Endothelial cell of umbilical vein (primary cell): ENCODE data around the gene NME7. TPM values are rescaled to one million over a fixed set of nuclear protein-coding genes. Genes with fewer than 3 reads are reported as not detected.

Source experiments
- BruUV-seq: library from RNA; stranded (reverse); fragments of 400-500 nt; replicated peaks from 2 replicates; lab custom pipeline; 2021; lab: Mats Ljungman, UMichigan
- CTCF ChIA-PET: fragments of 300-600, 350-600 bp; sonication (Branson Sonifier 250); formaldehyde crosslinking; loops from one replicate; lab custom pipeline; 2021; ENCODE audit warnings: antibody characterized with exemption, inconsistent platforms; lab: Charles Lee
- POLR2A ChIA-PET: fragments of 300-600, 350-600 bp; sonication (Branson Sonifier 250); formaldehyde crosslinking; loops from one replicate; lab custom pipeline; 2021; ENCODE audit warnings: antibody characterized with exemption, inconsistent platforms; lab: Charles Lee
- DNase-seq: peaks from one replicate; pipeline ENCODE4 v3.0.0-alpha.2; 2011; ENCODE audit warnings: low read depth, low spot score
- FAIRE-seq: peaks from 2 replicates; lab custom pipeline; 2011; peaks lifted over from hg19 to GRCh38; lab: Jason Lieb, UNC
- H2AFZ ChIP-seq: 2 replicates; pipeline ENCODE4 v1.6.0; 2012; ENCODE audit warnings: low read depth, low read length, control low read depth, inconsistent platforms
- H3K27ac ChIP-seq: 2 replicates; pipeline ENCODE4 v1.5.1; 2011; ENCODE audit warnings: low read depth, mild to moderate bottlenecking, control low read depth, low read length, moderate library complexity; ENCODE audit not compliant: insufficient read depth
- H3K27me3 ChIP-seq, 2 experiments: 2 replicates each; pipeline versions ENCODE4 v1.6.0 to v1.6.1; 2011; ENCODE audit warnings: low read length in 2 of 2, mixed read lengths in 1 of 2; ENCODE audit not compliant: control insufficient read depth in 2 of 2, insufficient read depth in 2 of 2
- H3K36me3 ChIP-seq, 2 experiments: 2 replicates in 1 of 2; 3 replicates in 1 of 2; pipeline ENCODE4 v1.5.1; 2011; ENCODE audit warnings: low read length in 2 of 2, mild to moderate bottlenecking in 1 of 2, moderate library complexity in 1 of 2; ENCODE audit not compliant: control insufficient read depth in 2 of 2, insufficient read depth in 2 of 2; ENCODE audit errors: extremely low read depth in 1 of 2
- H3K4me1 ChIP-seq: 3 replicates; pipeline ENCODE4 v1.5.1; 2011; ENCODE audit warnings: mild to moderate bottlenecking, low read length; ENCODE audit not compliant: control insufficient read depth, insufficient read depth; ENCODE audit errors: extremely low read depth
- H3K4me2 ChIP-seq: 2 replicates; pipeline ENCODE4 v1.6.1; 2011; ENCODE audit warnings: low read length, control low read depth, mixed read lengths; ENCODE audit not compliant: insufficient read depth
- H3K4me3 ChIP-seq, 3 experiments: fragments of 200-600 bp in 1 of 3; sonication (generic), shearing (Covaris generic) in 1 of 3; replicated peaks in 1 of 3; 2 replicates each; pipeline ENCODE4 v1.5.1; 2011 to 2016; ENCODE audit warnings: control low read depth in 3 of 3, low read length in 3 of 3, mild to moderate bottlenecking in 2 of 3, inconsistent platforms in 1 of 3, low read depth in 1 of 3, moderate library complexity in 1 of 3; ENCODE audit not compliant: insufficient read depth in 1 of 3
- H3K79me2 ChIP-seq: 2 replicates; pipeline ENCODE4 v1.6.0; 2012; ENCODE audit warnings: low read length, inconsistent platforms; ENCODE audit not compliant: control insufficient read depth, insufficient read depth
- H3K9ac ChIP-seq: replicated peaks from 2 replicates; pipeline ENCODE3; 2011; ENCODE audit warnings: low read length, control low read depth; ENCODE audit not compliant: insufficient read depth; ENCODE audit errors: extremely low read depth
- H3K9me1 ChIP-seq: replicated peaks from 3 replicates; pipeline ENCODE4 v1.6.0; 2011; ENCODE audit warnings: mild to moderate bottlenecking, low read length; ENCODE audit not compliant: control insufficient read depth, insufficient read depth; ENCODE audit errors: extremely low read depth
- H3K9me3 ChIP-seq: replicated peaks from 2 replicates; pipeline ENCODE4 v1.5.1; 2012; ENCODE audit warnings: low read length, inconsistent platforms; ENCODE audit not compliant: control insufficient read depth, insufficient read depth
- H4K20me1 ChIP-seq: replicated peaks from 2 replicates; pipeline ENCODE3; 2011; ENCODE audit warnings: mild to moderate bottlenecking, low read length; ENCODE audit not compliant: control insufficient read depth, insufficient read depth; ENCODE audit errors: extremely low read depth
- CTCF ChIP-seq, 2 donors: IDR thresholded peaks; 1 replicate in 1 of 2; 2 replicates in 1 of 2; pipeline ENCODE4 v1.5.1; 2011; ENCODE audit warnings: low read length in 2 of 2, mild to moderate bottlenecking in 2 of 2, moderate library complexity in 2 of 2, control low read depth in 1 of 2, inconsistent platforms in 1 of 2, low read depth in 1 of 2; ENCODE audit not compliant: insufficient read depth in 1 of 2; ENCODE audit errors: extremely low read depth in 1 of 2
- EZH2 ChIP-seq: IDR thresholded peaks from 2 replicates; pipeline ENCODE4 v1.6.1; 2012; ENCODE audit warnings: borderline replicate concordance, low read depth, mild to moderate bottlenecking, moderate library complexity, low read length, inconsistent platforms; ENCODE audit not compliant: severe bottlenecking
- FOS ChIP-seq: IDR thresholded peaks from 2 replicates; pipeline ENCODE4 v1.6.1; 2011; ENCODE audit warnings: mild to moderate bottlenecking, low read length, moderate library complexity, borderline replicate concordance; ENCODE audit not compliant: insufficient read depth
- GATA2 ChIP-seq: IDR thresholded peaks from 2 replicates; pipeline ENCODE4 v1.7.0; 2011; ENCODE audit warnings: low read depth, mild to moderate bottlenecking, moderate library complexity, mixed read lengths, low read length; ENCODE audit not compliant: insufficient read length, insufficient read depth
- JUN ChIP-seq: IDR thresholded peaks from 2 replicates; pipeline ENCODE4 v1.6.1; 2011; ENCODE audit warnings: borderline replicate concordance, low read depth; ENCODE audit not compliant: insufficient read length, insufficient read depth
- MAX ChIP-seq: IDR thresholded peaks from 2 replicates; pipeline ENCODE4 v1.6.1; 2011; ENCODE audit not compliant: insufficient read depth, insufficient read length
- MYC ChIP-seq: IDR thresholded peaks from one replicate; pipeline ENCODE4 v1.6.1; 2011; ENCODE audit warnings: mild to moderate bottlenecking, low read depth, low read length
- POLR2A ChIP-seq: IDR thresholded peaks from 2 replicates; pipeline ENCODE4 v1.6.1; 2012; ENCODE audit warnings: low read depth, mild to moderate bottlenecking, control low read depth, low read length
- POLR2AphosphoS5 ChIP-seq: IDR thresholded peaks from 2 replicates; pipeline ENCODE4 v1.6.1; 2012; ENCODE audit warnings: low read depth, mild to moderate bottlenecking, control low read depth, low read length, moderate library complexity; ENCODE audit not compliant: insufficient read depth
- dilution Hi-C: fragments of 300-500 bp; cut with MboI; formaldehyde crosslinking; loops from one replicate; pipeline ENCODE4 v1.15.0; 2019; ENCODE audit warnings: low sequenced_read_pairs; ENCODE audit not compliant: extremely low pct_ligation_motif_present
- intact Hi-C: fragments of 100-400 bp; cut with micrococcal nuclease; formaldehyde crosslinking; loops from one replicate; pipeline ENCODE4 v1.10.0; 2022
- polyA plus RNA-seq, 4 experiments: library from polyadenylated mRNA; depleted of rRNA in 3 of 4; stranded (reverse) in 3 of 4; unstranded in 1 of 4; fragments of >200 nt; gene quantifications; 2 replicates each; pipeline versions ENCODE4 v1.2.1 to v1.2.3, GENCODE V29; 2011 to 2012; ENCODE audit warnings: missing spikeins in 1 of 4
- total RNA-seq: library from RNA; stranded (reverse); gene quantifications from 2 replicates; pipeline ENCODE4 v1.2.3, GENCODE V29; 2021

The NME7 gene
- total and polyA plus RNA-seq, 2 donors (not counting 3 experiments of a cell fraction or from before 2014, with no cell fraction given): 16.5 to 25.3 TPM

- H3K4me1 ChIP-seq: peaks cover 13% of the 10 kb centered on the region
- BruUV-seq: no TSS peak
- ChIA-PET CTCF (interaction anchor here (1.1 to 1.6 kb wide), 3 partner anchors 14 to 60 kb away, joined by 3 to 4 read pairs (median 4); no protein-coding TSS in a partner anchor), POLR2A (no interaction called here)
- no peaks in the 10 kb centered on the region for H3K27me3 ChIP-seq
- no peaks in the 10 kb centered on the region for H3K9me3 ChIP-seq
- no peaks in the 10 kb centered on the region for H3K36me3 ChIP-seq
- H3K27ac ChIP-seq: no peak overlapping the region
- no peak overlapping the region for H3K4me2 ChIP-seq
- no peak for FAIRE-seq
- intact Hi-C loops (loop anchor here (5.0 kb wide), 1 partner anchor 37 kb away; no protein-coding TSS in a partner anchor), dilution Hi-C loops (no loop called here)
- TF ChIP-seq MAX (no peak), POLR2A (no peak), POLR2AphosphoS5 (no peak), CTCF (IDR thresholded peaks at IDR 0.05; ENCODE audit: extremely low read depth in 1 of 2, insufficient read depth in 1 of 2, low read depth in 1 of 2, low read length in 2 of 2) (no peak), EZH2 (no peak), GATA2 (no peak), FOS (no peak), MYC (no peak), JUN (no peak)
- H4K20me1 ChIP-seq: no peaks in the 10 kb centered on the region
- no peak overlapping the region for H2AFZ ChIP-seq
- H3K9ac ChIP-seq: no peak overlapping the region
- no peaks in the 10 kb centered on the region for H3K79me2 ChIP-seq
- H3K9me1 ChIP-seq: no peaks in the 10 kb centered on the region
- DNase-seq: no peak
- no peak overlapping the region for H3K4me3 ChIP-seq
These were observed 78.6 kb downstream of the NME7 start for GRCh38 chr1:169289016-169289415.
